Measurements from ENCODE around the gene FOXS1. TPM values are rescaled to one million over a fixed set of nuclear protein-coding genes. Genes with fewer than 3 reads are reported as not detected.

The FOXS1 gene
- total RNA-seq, 1 donor from 2014 or later, result 0.22 TPM

DNA sequence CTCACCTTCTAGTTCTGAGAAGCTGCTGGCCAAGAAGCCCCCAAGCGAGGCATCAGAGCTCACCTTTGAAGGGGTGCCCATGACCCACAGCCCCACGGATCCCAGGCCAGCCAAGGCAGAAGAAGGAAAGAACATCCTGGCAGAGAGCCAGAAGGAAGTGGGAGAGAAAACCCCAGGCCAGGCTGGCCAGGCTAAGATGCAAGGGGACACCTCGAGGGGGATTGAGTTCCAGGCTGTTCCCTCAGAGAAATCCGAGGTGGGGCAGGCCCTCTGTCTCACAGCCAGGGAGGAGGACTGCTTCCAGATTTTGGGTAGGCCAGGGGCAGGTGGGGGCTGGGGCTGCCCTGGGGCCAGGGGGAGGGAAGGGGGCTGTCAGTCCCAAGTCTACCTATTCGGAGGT is 24.0 kb downstream of the FOXS1 start:
- H3K4me1 Mint-ChIP-seq (ENCODE audit: unreplicated experiment), result peaks cover 6% of the 10 kb centered on the region
- peaks cover 9% of the 10 kb centered on the region for H3K27me3 Mint-ChIP-seq
- H3K27ac Mint-ChIP-seq, result no peak overlapping the region

DNA sequence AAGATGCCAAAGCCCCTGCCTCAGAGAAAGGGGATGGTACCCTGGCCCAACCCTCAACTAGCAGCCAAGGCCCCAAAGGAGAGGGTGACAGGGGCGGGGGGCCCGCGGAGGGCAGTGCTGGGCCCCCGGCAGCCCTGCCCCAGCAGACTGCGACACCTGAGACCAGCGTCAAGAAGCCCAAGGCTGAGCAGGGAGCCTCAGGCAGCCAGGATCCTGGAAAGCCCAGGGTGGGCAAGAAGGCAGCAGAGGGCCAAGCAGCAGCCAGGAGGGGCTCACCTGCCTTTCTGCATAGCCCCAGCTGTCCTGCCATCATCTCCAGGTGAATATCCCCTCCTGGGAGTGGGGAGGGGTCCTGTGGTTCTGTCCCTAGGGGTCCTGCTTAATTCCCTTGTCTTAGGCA is 25.2 kb downstream of the FOXS1 start:
- H3K4me1 Mint-ChIP-seq (ENCODE audit: unreplicated experiment), result peaks cover 9% of the 10 kb centered on the region
- no peaks in the 10 kb centered on the region for H3K36me3 Mint-ChIP-seq
- no peak for DNase-seq (ENCODE audit: extremely low spot score, unreplicated experiment)
- H3K27me3 Mint-ChIP-seq, result peaks cover 13% of the 10 kb centered on the region
- H3K9me3 Mint-ChIP-seq, result no peaks in the 10 kb centered on the region
- no peak overlapping the region for H3K4me3 Mint-ChIP-seq
- TF ChIP-seq, protein P1, sequence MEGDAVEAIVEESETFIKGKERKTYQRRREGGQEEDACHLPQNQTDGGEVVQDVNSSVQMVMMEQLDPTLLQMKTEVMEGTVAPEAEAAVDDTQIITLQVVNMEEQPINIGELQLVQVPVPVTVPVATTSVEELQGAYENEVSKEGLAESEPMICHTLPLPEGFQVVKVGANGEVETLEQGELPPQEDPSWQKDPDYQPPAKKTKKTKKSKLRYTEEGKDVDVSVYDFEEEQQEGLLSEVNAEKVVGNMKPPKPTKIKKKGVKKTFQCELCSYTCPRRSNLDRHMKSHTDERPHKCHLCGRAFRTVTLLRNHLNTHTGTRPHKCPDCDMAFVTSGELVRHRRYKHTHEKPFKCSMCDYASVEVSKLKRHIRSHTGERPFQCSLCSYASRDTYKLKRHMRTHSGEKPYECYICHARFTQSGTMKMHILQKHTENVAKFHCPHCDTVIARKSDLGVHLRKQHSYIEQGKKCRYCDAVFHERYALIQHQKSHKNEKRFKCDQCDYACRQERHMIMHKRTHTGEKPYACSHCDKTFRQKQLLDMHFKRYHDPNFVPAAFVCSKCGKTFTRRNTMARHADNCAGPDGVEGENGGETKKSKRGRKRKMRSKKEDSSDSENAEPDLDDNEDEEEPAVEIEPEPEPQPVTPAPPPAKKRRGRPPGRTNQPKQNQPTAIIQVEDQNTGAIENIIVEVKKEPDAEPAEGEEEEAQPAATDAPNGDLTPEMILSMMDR (conservative IDR thresholded peaks at IDR 0.05), result no peak
- H3K27ac Mint-ChIP-seq, result no peak overlapping the region

More for the DNA sequence above, 24.0 kb downstream of the FOXS1 start:
- no peak for DNase-seq (ENCODE audit: extremely low spot score, unreplicated experiment)
- H3K9me3 Mint-ChIP-seq, result no peaks in the 10 kb centered on the region
- TF ChIP-seq, protein P1 (conservative IDR thresholded peaks at IDR 0.05), result no peak
- no peak overlapping the region for H3K4me3 Mint-ChIP-seq
- no peaks in the 10 kb centered on the region for H3K36me3 Mint-ChIP-seq

DNA sequence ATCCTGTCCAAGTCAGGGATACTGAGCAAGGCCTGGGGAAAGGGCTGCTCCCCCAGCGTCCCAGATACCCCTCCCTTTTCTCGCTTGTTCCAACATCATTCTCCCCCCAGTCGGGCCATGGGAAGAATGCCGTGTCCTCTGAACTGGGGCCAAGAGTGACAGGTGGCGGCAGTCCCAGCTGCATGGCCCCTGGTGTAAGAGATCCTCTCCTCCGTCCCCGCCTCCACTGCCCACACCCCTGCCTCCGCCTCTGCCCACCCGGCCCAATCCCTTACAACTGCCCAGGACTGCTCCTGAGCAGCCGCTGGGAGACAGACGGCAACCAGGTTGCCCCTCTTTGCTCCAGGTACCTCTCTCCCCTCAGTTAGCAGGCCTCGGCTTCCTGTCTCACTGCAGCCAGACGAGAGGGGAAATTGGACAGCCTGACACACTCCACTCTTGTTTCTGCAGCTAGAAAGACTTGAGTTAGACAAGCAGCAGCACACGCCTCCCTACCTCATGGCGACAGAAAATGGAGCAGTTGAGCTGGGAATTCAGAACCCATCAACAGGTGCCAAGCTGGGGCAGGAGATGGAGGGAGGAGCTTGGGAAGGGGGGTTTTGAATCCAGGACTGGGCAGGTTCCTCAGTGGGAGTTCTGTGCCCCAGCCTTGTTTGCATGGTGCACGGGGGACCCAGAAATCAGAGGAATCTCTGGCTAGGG is 26.2 kb downstream of the FOXS1 start, which contains the start of gene MYLK2:
MYLK2 (plus strand) TSS at position 274 of the 702 bp plus-strand sequence; CDS start at position 499, 225 bp downstream.
- Mint-ChIP-seq H3K27ac (no peak within 1 kb of the TSS), H3K4me3 (no peak within 1 kb of the TSS), H3K9me3 (no peaks in the 10 kb centered on the region), H3K4me1 (ENCODE audit: unreplicated experiment) (peaks cover 12% of the 10 kb centered on the region), H3K27me3 (peaks cover 13% of the 10 kb centered on the region), H3K36me3 (no peaks in the 10 kb centered on the region)
- no peak for DNase-seq (ENCODE audit: extremely low spot score, unreplicated experiment)
- TF ChIP-seq, protein P1 (conservative IDR thresholded peaks at IDR 0.05), result no peak

DNA sequence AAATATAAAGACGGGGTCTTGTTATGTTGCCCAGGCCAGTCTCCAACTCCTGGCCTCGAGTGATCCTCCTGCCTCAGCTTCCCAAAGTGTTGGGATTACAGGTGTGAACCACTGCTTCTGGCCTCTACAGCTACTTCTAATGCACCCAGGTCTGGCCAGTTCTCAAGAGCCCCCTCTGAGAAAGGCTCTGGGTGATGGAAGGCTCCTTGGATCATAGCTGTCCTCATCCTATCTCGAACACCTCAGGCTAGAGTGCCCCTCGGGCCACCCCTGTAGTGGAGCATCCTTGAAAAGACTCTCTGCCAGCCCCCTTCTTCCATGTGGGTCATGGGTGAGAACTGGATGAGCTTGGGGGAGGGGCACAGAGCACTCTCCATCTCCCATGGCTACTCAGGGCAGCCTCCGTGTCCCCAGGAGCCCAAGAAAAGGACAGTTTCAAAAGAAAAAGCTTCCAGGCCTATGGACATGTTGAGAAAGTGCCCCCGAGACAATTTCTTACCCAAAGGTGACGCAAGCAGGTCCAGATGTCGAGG is 27.0 kb downstream of the FOXS1 start:
- no peaks in the 10 kb centered on the region for H3K36me3 Mint-ChIP-seq
- no peaks in the 10 kb centered on the region for H3K9me3 Mint-ChIP-seq
- DNase-seq (ENCODE audit: extremely low spot score, unreplicated experiment), result no peak
- no peak overlapping the region for H3K27ac Mint-ChIP-seq
- peaks cover 13% of the 10 kb centered on the region for H3K27me3 Mint-ChIP-seq
- H3K4me3 Mint-ChIP-seq, result no peak overlapping the region
- H3K4me1 Mint-ChIP-seq (ENCODE audit: unreplicated experiment), result peaks cover 12% of the 10 kb centered on the region
- TF ChIP-seq, protein P1 (conservative IDR thresholded peaks at IDR 0.05), result no peak

DNA sequence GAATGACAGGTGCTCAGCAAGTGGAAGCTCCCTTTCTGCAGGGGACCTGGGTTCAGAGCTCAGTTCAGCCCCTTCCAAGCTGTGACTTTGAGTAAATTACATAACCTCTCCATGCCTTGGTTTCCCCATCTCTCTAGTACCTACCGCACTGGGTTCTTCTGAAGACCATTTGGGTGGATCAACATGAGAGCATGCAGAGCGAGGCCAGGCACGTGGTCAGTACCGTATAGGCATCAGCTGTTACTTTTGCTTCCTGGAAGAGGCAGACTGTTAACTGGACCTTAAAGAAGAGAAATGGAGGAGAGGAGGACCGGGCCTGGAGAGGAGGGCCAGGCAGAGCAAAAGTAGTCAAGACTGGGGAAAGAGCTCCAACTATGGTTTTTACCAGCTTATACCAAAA is 27.9 kb downstream of the FOXS1 start:
- peaks cover 13% of the 10 kb centered on the region for H3K4me1 Mint-ChIP-seq (ENCODE audit: unreplicated experiment)
- no peaks in the 10 kb centered on the region for H3K9me3 Mint-ChIP-seq
- H3K27me3 Mint-ChIP-seq, result peaks cover 10% of the 10 kb centered on the region
- no peak overlapping the region for H3K4me3 Mint-ChIP-seq
- no peak for DNase-seq (ENCODE audit: extremely low spot score, unreplicated experiment)
- TF ChIP-seq, protein P1 (conservative IDR thresholded peaks at IDR 0.05), result no peak
- no peaks in the 10 kb centered on the region for H3K36me3 Mint-ChIP-seq
- H3K27ac Mint-ChIP-seq, result no peak overlapping the region
